Measurements from ENCODE around the gene WDPCP. TPM values are rescaled to one million over a fixed set of nuclear protein-coding genes. Genes with fewer than 3 reads are reported as not detected.
"Not testable (repeated sequence)": the region's sequence is repeated elsewhere in the genome, so short reads cannot be mapped to it uniquely, and the experiment has no call there.

WDPCP gene
- total RNA-seq, 1 donor from 2014 or later: 11.8 TPM

GRCh38 chr2:63326473-63326872, 261.8 kb downstream of the WDPCP start:
- H3K4me3 Mint-ChIP-seq: no peak overlapping the region
- H3K36me3 Mint-ChIP-seq: peaks cover 3% of the 10 kb centered on the region
- H3K27me3 Mint-ChIP-seq: no peaks in the 10 kb centered on the region
- TF ChIP-seq, protein P1, sequence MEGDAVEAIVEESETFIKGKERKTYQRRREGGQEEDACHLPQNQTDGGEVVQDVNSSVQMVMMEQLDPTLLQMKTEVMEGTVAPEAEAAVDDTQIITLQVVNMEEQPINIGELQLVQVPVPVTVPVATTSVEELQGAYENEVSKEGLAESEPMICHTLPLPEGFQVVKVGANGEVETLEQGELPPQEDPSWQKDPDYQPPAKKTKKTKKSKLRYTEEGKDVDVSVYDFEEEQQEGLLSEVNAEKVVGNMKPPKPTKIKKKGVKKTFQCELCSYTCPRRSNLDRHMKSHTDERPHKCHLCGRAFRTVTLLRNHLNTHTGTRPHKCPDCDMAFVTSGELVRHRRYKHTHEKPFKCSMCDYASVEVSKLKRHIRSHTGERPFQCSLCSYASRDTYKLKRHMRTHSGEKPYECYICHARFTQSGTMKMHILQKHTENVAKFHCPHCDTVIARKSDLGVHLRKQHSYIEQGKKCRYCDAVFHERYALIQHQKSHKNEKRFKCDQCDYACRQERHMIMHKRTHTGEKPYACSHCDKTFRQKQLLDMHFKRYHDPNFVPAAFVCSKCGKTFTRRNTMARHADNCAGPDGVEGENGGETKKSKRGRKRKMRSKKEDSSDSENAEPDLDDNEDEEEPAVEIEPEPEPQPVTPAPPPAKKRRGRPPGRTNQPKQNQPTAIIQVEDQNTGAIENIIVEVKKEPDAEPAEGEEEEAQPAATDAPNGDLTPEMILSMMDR (conservative IDR thresholded peaks at IDR 0.05): no peak
- H3K27ac Mint-ChIP-seq: no peak overlapping the region
- H3K4me1 Mint-ChIP-seq (ENCODE audit: unreplicated experiment): no peaks in the 10 kb centered on the region
- DNase-seq (ENCODE audit: extremely low spot score, unreplicated experiment): no peak
- peaks cover 6% of the 10 kb centered on the region for H3K9me3 Mint-ChIP-seq

GRCh38 chr2:63323662-63324061, 264.6 kb downstream of the WDPCP start:
- H3K4me3 Mint-ChIP-seq; H3K36me3 Mint-ChIP-seq; H3K27ac Mint-ChIP-seq; H3K4me1 Mint-ChIP-seq (ENCODE audit: unreplicated experiment); H3K27me3 Mint-ChIP-seq; DNase-seq (ENCODE audit: extremely low spot score, unreplicated experiment); H3K9me3 Mint-ChIP-seq: not testable (repeated sequence)

DNA sequence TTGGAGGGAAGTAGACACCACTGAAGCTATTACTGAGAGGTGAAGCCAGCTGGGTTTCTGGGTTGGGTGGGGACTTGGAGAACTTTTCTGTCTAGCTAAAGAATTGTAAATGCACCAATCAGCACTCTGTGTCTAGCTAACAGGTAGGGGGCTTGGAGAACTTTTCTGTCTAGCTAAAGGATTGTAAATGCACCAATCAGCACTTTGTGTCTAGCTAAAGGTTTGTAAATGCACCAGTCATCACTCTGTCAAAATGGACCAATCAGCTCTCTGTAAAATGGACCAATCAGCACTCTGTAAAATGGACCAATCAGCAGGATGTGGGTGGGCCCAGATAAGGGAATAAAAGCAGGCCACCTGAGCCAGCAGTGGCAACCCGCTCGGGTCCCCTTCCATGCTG, 266.3 kb downstream of the WDPCP start:
- H3K27me3 Mint-ChIP-seq; H3K4me1 Mint-ChIP-seq (ENCODE audit: unreplicated experiment); H3K9me3 Mint-ChIP-seq; H3K4me3 Mint-ChIP-seq; H3K36me3 Mint-ChIP-seq; DNase-seq (ENCODE audit: extremely low spot score, unreplicated experiment); H3K27ac Mint-ChIP-seq: not testable (repeated sequence)

GRCh38 chr2:63320669-63321068, 267.6 kb downstream of the WDPCP start:
- Mint-ChIP-seq H3K9me3 (peaks cover 6% of the 10 kb centered on the region), H3K36me3 (peaks cover 2% of the 10 kb centered on the region), H3K4me1 (ENCODE audit: unreplicated experiment) (no peaks in the 10 kb centered on the region), H3K27ac (no peak overlapping the region), H3K4me3 (no peak overlapping the region), H3K27me3 (no peaks in the 10 kb centered on the region)
- TF ChIP-seq, protein P1 (conservative IDR thresholded peaks at IDR 0.05): no peak
- no peak for DNase-seq (ENCODE audit: extremely low spot score, unreplicated experiment)

- peaks cover 9% of the 10 kb centered on the region for H3K36me3 Mint-ChIP-seq
- TF ChIP-seq, protein P1 (conservative IDR thresholded peaks at IDR 0.05): no peak
- H3K9me3 Mint-ChIP-seq: peaks cover 4% of the 10 kb centered on the region
- H3K27me3 Mint-ChIP-seq: no peaks in the 10 kb centered on the region
- no peaks in the 10 kb centered on the region for H3K4me1 Mint-ChIP-seq (ENCODE audit: unreplicated experiment)
- no peak overlapping the region for H3K27ac Mint-ChIP-seq
- H3K4me3 Mint-ChIP-seq: no peak overlapping the region
- no peak for DNase-seq (ENCODE audit: extremely low spot score, unreplicated experiment)
These were observed 277.7 kb downstream of the WDPCP start for GRCh38 chr2:63310614-63311013.

- TF ChIP-seq, protein P1 (conservative IDR thresholded peaks at IDR 0.05): no peak
- Mint-ChIP-seq H3K9me3 (peaks cover 29% of the 10 kb centered on the region), H3K36me3 (peaks cover 5% of the 10 kb centered on the region), H3K27ac (no peak overlapping the region), H3K4me3 (no peak overlapping the region), H3K27me3 (no peaks in the 10 kb centered on the region), H3K4me1 (ENCODE audit: unreplicated experiment) (no peaks in the 10 kb centered on the region)
- DNase-seq (ENCODE audit: extremely low spot score, unreplicated experiment): no peak
These were observed 286.8 kb downstream of the WDPCP start for GRCh38 chr2:63301481-63301880.

GRCh38 chr2:63300835-63301234, 287.4 kb downstream of the WDPCP start:
- no peak for DNase-seq (ENCODE audit: extremely low spot score, unreplicated experiment)
- TF ChIP-seq, protein P1 (conservative IDR thresholded peaks at IDR 0.05): no peak
- Mint-ChIP-seq H3K27me3 (no peaks in the 10 kb centered on the region), H3K36me3 (peaks cover 3% of the 10 kb centered on the region), H3K4me1 (ENCODE audit: unreplicated experiment) (no peaks in the 10 kb centered on the region), H3K4me3 (no peak overlapping the region), H3K27ac (no peak overlapping the region), H3K9me3 (peaks cover 27% of the 10 kb centered on the region)
